AG04449 (cell line): Measurements from ENCODE around the gene SNX5.

Experiments
- CTCF ChIA-PET: fragments of 350-600 bp; formaldehyde crosslinking; extraction: SDS; loops from one replicate; lab custom pipeline; 2021; ENCODE audit warnings: antibody characterized with exemption; lab: Yijun Ruan, JAX
- POLR2A ChIA-PET: fragments of 400-600, 350-600 bp; formaldehyde crosslinking; extraction: SDS; loops from one replicate; lab custom pipeline; 2020; ENCODE audit warnings: antibody characterized with exemption, inconsistent platforms; lab: Yijun Ruan, JAX
- DNase-seq: peaks from one replicate; pipeline ENCODE4 v3.0.0-alpha.2; 2010; ENCODE audit warnings: low read depth, low spot score
- H3K4me3 ChIP-seq: 2 replicates; pipeline ENCODE4 v1.5.1; 2011; ENCODE audit warnings: low read depth, mild to moderate bottlenecking, control low read depth, low read length
- TF ChIP-seq, protein P1 (sequence below): IDR thresholded peaks from one replicate; pipeline ENCODE4 v1.5.1; 2011; ENCODE audit warnings: mild to moderate bottlenecking, moderate library complexity, low read length, control low read depth, inconsistent platforms; ENCODE audit not compliant: insufficient read depth; ENCODE audit errors: missing control alignments

SNX5 gene

GRCh38 chr20:17941826-17942196 is 26.8 kb downstream of the SNX5 start:
- no peak for DNase-seq
- H3K4me3 ChIP-seq = no peak overlapping the region
- ChIA-PET CTCF (interaction anchor here (1.0 to 1.9 kb wide), 2 partner anchors 14 to 17 kb away, joined by 7 to 8 read pairs; no protein-coding TSS in a partner anchor), POLR2A (no interaction called here)
- TF ChIP-seq, protein P1, sequence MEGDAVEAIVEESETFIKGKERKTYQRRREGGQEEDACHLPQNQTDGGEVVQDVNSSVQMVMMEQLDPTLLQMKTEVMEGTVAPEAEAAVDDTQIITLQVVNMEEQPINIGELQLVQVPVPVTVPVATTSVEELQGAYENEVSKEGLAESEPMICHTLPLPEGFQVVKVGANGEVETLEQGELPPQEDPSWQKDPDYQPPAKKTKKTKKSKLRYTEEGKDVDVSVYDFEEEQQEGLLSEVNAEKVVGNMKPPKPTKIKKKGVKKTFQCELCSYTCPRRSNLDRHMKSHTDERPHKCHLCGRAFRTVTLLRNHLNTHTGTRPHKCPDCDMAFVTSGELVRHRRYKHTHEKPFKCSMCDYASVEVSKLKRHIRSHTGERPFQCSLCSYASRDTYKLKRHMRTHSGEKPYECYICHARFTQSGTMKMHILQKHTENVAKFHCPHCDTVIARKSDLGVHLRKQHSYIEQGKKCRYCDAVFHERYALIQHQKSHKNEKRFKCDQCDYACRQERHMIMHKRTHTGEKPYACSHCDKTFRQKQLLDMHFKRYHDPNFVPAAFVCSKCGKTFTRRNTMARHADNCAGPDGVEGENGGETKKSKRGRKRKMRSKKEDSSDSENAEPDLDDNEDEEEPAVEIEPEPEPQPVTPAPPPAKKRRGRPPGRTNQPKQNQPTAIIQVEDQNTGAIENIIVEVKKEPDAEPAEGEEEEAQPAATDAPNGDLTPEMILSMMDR = no peak

DNA sequence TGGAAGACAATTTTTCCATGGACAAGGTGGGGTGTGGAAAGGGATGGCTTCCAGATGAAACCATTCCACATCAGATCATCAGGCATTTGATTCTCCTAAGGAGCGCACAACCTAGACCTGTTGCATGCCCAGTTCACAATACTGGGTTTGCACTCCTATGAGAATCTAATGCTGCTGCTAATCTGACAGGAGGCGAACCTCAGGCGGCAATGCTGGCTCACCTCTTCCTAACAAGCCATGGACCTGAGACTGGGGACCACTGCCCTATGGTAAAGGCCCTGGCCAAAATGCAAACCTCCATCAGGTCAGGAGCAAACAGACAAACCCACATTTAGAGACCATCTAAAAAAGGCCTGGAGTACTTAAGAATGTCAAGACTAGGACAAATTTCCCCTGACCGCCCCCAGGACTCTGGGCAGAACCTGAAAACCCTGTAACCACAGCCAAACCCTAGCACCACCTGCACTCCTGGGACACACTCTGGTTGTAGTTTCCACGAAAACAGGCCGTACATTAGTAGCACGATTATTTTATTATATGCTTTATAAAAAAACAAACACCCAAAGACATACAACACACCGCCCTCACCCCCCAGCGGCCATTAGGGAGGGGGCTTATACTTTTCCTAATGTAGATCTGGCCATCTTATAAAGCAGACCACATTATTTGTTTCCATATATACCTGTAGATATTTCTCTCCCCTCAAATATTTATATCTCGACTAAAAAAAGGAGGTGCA is 27.3 kb downstream of the SNX5 start:
- DNase-seq = no peak
- TF ChIP-seq, protein P1 = no peak
- no peak overlapping the region for H3K4me3 ChIP-seq
- POLR2A ChIA-PET = no interaction called here
- CTCF ChIA-PET = interaction anchor here (1.0 to 6.5 kb wide), 4 partner anchors 11 to 265 kb away, joined by 7 to 167 read pairs (median 9); no protein-coding TSS in a partner anchor

DNA sequence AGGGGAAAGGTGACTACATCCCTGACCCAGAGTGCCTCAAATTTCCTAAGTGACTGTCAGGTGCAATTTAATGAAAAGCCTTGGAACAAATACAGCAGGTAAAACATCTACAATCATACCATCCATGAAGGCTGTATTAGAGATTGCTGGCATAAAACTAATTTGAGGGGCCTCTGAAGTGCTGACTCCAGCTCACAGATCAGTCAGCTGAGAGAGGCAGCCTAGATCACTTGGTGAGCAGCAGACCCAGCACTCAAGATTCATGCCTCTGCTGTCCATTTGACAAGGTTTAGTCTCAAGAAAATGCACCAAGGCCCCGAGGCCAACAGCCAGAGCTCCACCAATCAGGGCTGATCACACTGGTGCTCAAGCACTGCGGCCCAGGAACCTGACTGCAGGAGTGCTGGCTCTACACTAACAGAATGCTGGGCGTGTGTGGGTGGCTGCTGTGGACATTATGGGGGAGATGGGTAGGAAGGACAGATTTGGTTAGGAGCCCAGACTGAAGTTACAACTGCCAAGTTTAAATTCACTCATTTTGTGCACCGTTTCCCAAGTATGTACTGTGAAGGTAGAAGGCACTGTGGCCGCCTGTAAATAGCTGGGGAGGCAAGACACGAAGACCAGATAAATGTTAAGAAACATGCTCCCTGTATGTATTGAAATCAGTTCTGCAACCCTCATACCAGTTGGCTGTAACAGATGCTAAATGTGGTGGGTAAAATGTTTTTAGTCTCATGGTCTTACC is 28.2 kb downstream of the SNX5 start:
- DNase-seq = no peak
- ChIA-PET POLR2A (no interaction called here), CTCF (interaction anchor here (0.7 to 6.5 kb wide), 10 partner anchors 12 to 440 kb away, joined by 3 to 167 read pairs (median 6); no protein-coding TSS in a partner anchor)
- TF ChIP-seq, protein P1 = no peak
- no peak overlapping the region for H3K4me3 ChIP-seq

DNA sequence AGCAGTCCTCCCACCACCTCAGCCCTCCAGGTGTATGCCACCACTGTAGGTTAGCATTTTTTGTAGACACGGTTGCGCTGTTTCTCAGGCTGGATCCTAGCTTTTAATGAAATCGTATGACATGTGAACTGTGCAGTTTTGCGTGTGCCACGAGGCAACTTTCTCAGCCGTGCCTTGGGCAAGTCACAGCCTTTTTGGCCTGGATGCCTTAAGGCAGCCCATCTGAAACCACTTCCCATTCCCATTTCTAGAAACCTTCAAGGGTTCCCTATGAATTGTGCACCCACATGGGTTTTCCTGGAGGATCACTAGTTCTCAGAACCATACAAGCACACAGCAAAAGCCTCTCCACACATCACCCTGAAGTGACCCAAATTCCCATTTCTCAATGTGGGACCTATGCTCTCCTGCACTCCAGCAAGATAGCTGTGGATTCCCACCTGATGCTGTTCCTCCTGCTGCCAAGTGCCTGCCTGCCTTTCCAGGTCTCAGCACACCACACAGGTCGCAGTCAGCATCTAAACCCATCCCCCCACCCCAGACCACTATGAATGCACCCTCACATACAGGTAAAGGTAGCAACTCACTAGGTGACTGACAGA is 28.9 kb downstream of the SNX5 start:
- CTCF ChIA-PET = interaction anchor here (0.7 to 6.5 kb wide), 32 partner anchors 13 to 1138 kb away, joined by 3 to 167 read pairs (median 5); partner anchors contain the start of genes BFSP1 and RRBP1
- TF ChIP-seq, protein P1 = no peak
- DNase-seq = no peak
- POLR2A ChIA-PET = no interaction called here
- H3K4me3 ChIP-seq = no peak overlapping the region

DNA sequence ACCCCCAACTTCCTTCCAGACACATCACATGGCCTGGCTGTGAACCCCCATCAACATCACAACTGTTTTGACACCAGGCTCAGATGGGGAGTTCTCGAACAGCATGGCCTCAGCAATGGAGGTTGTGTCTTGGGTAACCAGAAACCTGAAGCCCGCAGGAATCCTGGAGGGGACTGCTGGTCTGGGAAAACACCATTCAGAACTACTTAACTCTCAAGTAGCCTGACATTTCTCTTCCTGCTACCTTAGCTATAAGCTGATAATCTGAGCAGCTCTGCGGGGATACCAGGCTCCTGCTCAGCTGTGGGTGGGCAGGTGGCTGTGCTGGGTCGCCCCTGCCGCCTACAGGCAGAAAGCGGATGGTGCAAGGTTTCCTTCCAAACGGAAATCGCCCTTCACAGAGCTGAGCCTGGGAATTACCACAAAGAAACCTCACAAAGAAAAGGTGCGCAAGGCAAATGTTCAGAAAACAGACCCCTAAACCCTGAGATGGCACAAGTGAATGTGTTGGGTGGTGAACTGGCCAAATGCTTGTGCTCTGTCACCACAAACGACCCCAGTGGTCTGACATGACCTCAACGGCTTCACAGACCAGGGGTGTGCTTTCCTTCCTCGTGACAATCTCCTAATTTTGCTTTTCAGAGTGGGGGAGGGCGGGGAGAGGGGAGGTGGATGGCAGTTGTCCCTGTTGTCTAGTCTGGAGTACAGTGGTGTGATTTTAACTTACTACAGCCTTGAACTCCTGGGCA is 29.5 kb downstream of the SNX5 start:
- POLR2A ChIA-PET = interaction anchor here (0.9 kb wide), 1 partner anchor 328 kb away, joined by 3 read pairs; no protein-coding TSS in a partner anchor
- CTCF ChIA-PET = interaction anchor here (0.6 to 6.5 kb wide), 47 partner anchors 9 to 1137 kb away, joined by 3 to 167 read pairs (median 4); partner anchors contain the start of genes BFSP1 and RRBP1

More for the DNA sequence above, 29.5 kb downstream of the SNX5 start:
- DNase-seq = no peak
- H3K4me3 ChIP-seq = no peak overlapping the region
- TF ChIP-seq, protein P1 = peak; percentile 92
